ENCODE measurements around the gene FANCC.

FANCC gene

DNA sequence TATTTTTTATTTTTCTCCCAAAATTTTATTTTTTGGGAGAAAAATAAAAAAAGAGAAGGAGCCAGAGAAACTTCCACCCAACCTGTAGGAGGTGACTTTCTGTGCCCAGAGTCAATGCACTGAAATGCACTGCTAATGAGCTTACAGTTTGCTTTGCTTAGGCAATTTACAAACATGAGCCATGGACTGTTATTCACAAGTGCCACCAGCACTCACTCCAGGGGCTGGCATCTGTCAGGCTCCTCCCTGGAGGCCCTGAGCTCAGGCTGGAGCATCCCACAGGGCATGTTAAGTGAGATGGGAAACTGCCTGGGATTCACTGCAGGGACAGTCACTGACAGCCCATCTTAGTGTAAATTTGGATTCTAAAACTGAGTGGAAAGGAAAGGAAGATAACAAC, 74.9 kb downstream of the FANCC start:
- no peaks in the 10 kb centered on the region for H3K4me1 ChIP-seq (ENCODE audit: control insufficient read depth in 1 of 2, insufficient read depth in 1 of 2, low read depth in 1 of 2, low read length in 1 of 2)
- no peaks in the 10 kb centered on the region for H3K36me3 ChIP-seq
- H3K27me3 ChIP-seq = no peaks in the 10 kb centered on the region
- no peaks in the 10 kb centered on the region for H3K9me3 ChIP-seq
- no peak overlapping the region for H3K4me3 ChIP-seq (ENCODE audit: low read depth in 1 of 2, low read length in 1 of 2)
- no peak overlapping the region for H3K27ac ChIP-seq
- TF ChIP-seq, protein P1, sequence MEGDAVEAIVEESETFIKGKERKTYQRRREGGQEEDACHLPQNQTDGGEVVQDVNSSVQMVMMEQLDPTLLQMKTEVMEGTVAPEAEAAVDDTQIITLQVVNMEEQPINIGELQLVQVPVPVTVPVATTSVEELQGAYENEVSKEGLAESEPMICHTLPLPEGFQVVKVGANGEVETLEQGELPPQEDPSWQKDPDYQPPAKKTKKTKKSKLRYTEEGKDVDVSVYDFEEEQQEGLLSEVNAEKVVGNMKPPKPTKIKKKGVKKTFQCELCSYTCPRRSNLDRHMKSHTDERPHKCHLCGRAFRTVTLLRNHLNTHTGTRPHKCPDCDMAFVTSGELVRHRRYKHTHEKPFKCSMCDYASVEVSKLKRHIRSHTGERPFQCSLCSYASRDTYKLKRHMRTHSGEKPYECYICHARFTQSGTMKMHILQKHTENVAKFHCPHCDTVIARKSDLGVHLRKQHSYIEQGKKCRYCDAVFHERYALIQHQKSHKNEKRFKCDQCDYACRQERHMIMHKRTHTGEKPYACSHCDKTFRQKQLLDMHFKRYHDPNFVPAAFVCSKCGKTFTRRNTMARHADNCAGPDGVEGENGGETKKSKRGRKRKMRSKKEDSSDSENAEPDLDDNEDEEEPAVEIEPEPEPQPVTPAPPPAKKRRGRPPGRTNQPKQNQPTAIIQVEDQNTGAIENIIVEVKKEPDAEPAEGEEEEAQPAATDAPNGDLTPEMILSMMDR (IDR thresholded peaks at IDR 0.05) = no peak

DNA sequence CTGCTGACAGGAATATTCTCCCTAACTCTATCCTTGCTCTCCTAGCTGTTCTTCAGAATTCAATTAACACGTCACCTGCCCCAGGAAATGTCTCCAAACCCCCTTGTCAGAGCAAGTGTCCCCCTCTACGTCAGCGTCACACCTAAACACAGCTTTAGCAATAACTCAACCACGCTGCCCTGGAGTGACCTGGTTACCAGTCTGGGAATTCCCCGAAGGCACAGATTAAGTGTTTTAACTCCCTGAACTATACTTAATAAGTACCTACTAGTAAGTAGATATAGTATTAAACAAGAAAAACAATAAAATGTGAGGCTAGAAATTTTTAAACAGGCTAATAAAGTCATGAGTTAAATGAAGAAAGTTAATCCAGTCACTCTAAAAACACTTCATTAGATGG, 78.4 kb downstream of the FANCC start:
- Histone ChIP-seq H3K9me3 (no peaks in the 10 kb centered on the region), H3K27me3 (no peaks in the 10 kb centered on the region), H3K36me3 (no peaks in the 10 kb centered on the region), H3K4me3 (ENCODE audit: low read depth in 1 of 2, low read length in 1 of 2) (no peak overlapping the region), H3K27ac (no peak overlapping the region), H3K4me1 (ENCODE audit: control insufficient read depth in 1 of 2, insufficient read depth in 1 of 2, low read depth in 1 of 2, low read length in 1 of 2) (no peaks in the 10 kb centered on the region)
- TF ChIP-seq, protein P1 (IDR thresholded peaks at IDR 0.05) = no peak

DNA sequence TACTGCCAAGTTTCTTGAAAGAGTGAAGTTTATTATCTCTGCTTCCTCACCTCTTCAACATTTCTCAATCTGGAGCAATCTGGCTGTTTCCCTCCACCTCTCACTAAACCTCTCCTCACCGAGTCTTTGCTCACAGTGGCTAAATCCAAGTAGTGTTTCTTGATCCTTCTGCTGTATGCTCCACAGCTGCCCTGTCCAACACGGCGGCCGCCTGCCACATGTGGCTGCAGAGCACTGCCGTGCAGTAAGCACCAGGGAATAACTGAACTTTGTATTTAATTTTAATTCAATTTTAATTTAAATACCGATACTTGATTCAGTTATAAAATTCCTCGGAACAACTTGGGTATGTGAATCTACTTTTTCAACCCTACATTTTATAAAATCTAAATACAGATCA, 80.2 kb downstream of the FANCC start:
- TF ChIP-seq, protein P1 (IDR thresholded peaks at IDR 0.05) = no peak
- Histone ChIP-seq H3K27me3 (no peaks in the 10 kb centered on the region), H3K4me1 (ENCODE audit: control insufficient read depth in 1 of 2, insufficient read depth in 1 of 2, low read depth in 1 of 2, low read length in 1 of 2) (no peaks in the 10 kb centered on the region), H3K27ac (no peak overlapping the region), H3K36me3 (no peaks in the 10 kb centered on the region), H3K4me3 (ENCODE audit: low read depth in 1 of 2, low read length in 1 of 2) (no peak overlapping the region), H3K9me3 (no peaks in the 10 kb centered on the region)

DNA sequence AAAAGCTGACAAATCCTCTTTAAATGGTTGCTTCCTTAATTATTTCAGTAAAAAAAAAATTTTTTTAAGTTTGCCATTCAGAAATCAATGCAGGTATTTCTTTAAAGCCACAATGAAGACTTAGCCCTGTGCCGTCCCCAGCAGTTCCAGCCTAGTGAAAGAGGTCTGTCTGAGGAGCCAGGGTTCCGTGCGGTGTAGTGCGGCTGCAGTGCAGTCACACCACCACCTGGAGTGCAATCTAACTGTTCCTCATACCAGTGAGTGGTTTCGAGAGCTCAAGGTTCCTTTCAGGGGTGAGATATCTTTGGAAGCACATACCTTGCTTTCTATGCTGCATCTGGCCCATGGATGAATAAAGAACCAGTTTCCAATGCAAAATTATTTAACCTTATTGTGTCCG, 87.5 kb downstream of the FANCC start:
- TF ChIP-seq, protein P1 (IDR thresholded peaks at IDR 0.05) = no peak
- Histone ChIP-seq H3K27me3 (no peaks in the 10 kb centered on the region), H3K4me1 (ENCODE audit: control insufficient read depth in 1 of 2, insufficient read depth in 1 of 2, low read depth in 1 of 2, low read length in 1 of 2) (no peaks in the 10 kb centered on the region), H3K9me3 (no peaks in the 10 kb centered on the region), H3K36me3 (no peaks in the 10 kb centered on the region), H3K27ac (no peak overlapping the region), H3K4me3 (ENCODE audit: low read depth in 1 of 2, low read length in 1 of 2) (no peak overlapping the region)

DNA sequence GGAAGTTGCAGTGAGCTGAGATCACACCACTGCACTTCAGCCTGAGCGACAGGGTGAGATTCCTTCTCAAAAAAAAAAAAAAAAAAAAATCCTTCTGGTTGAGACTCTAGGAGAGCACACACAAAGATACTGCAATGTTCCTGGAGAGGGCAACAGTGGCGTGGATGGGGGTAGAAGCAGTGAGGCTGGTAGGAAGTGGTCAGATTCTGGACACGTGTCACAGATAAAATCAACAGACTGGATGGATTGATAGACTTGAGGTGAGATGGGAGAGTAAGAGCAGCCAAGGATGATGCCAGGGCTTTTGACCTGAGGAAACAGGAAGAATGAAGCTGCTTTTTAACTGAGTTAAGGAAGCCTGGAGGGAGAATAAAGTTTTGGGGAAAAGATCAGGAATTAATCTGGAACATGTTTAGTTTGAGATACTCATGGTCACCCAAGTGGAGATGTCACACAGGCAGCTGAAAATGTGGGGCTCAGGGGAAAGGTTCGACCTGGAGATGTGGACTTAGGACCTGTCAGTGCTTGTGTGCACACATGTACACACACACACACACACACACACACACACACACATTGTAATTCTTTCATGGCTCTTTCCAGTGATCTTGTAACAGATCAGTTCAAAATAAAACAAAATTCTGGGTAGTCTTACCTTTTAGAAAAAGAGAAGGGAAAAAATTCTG, 88.1 kb downstream of the FANCC start:
- TF ChIP-seq, protein P1 (IDR thresholded peaks at IDR 0.05) = no peak
- Histone ChIP-seq H3K36me3 (no peaks in the 10 kb centered on the region), H3K4me1 (ENCODE audit: control insufficient read depth in 1 of 2, insufficient read depth in 1 of 2, low read depth in 1 of 2, low read length in 1 of 2) (no peaks in the 10 kb centered on the region), H3K4me3 (ENCODE audit: low read depth in 1 of 2, low read length in 1 of 2) (no peak overlapping the region), H3K27me3 (no peaks in the 10 kb centered on the region), H3K9me3 (no peaks in the 10 kb centered on the region), H3K27ac (no peak overlapping the region)
